ENCODE results near the gene EIF5.

EIF5 gene

GRCh38 chr14:103370087-103370486 lies 36.0 kb downstream of the EIF5 start:
- no peak for DNase-seq (ENCODE audit: low read depth in 2 of 2)

- no peak for DNase-seq (ENCODE audit: low read depth in 2 of 2)
Measured at GRCh38 chr14:103372017-103372416, 38.0 kb downstream of the EIF5 start.

GRCh38 chr14:103372552-103373304 lies 38.7 kb downstream of the EIF5 start:
- DNase-seq (ENCODE audit: low read depth in 2 of 2) = peak in 1 of 2 donors; percentile 23

GRCh38 chr14:103374121-103374520 lies 40.1 kb downstream of the EIF5 start:
- no peak for DNase-seq (ENCODE audit: low read depth in 2 of 2)

GRCh38 chr14:103377522-103378037 lies 43.5 kb downstream of the EIF5 start:
- no peak for DNase-seq (ENCODE audit: low read depth in 2 of 2)

GRCh38 chr14:103378038-103378854 lies 44.2 kb downstream of the EIF5 start:
- DNase-seq (ENCODE audit: low read depth in 2 of 2) = no peak

GRCh38 chr14:103380719-103381377 lies 46.8 kb downstream of the EIF5 start:
- DNase-seq (ENCODE audit: low read depth in 2 of 2) = no peak

- no peak for DNase-seq (ENCODE audit: low read depth in 2 of 2)
Measured at GRCh38 chr14:103382376-103382775, 48.3 kb downstream of the EIF5 start.

- DNase-seq (ENCODE audit: low read depth in 2 of 2) = no peak
Measured at GRCh38 chr14:103384450-103385151, 50.6 kb downstream of the EIF5 start.

GRCh38 chr14:103385152-103385928 lies 51.3 kb downstream of the EIF5 start, which contains the start of gene MARK3:
Gene MARK3 (plus strand): TSS chr14:103385415. CDS start chr14:103386030, 615 bp downstream.
- DNase-seq (ENCODE audit: low read depth in 2 of 2) = peak; percentile 95 to 97

- peak in 1 of 2 donors; percentile 24 for DNase-seq (ENCODE audit: low read depth in 2 of 2)
Measured at GRCh38 chr14:103385929-103386712, 52.1 kb downstream of the EIF5 start.

GRCh38 chr14:103386713-103387329 lies 52.8 kb downstream of the EIF5 start:
- DNase-seq (ENCODE audit: low read depth in 2 of 2) = no peak

GRCh38 chr14:103388664-103389063 lies 54.6 kb downstream of the EIF5 start:
- DNase-seq (ENCODE audit: low read depth in 2 of 2) = no peak

- DNase-seq (ENCODE audit: low read depth in 2 of 2) = no peak
Measured at GRCh38 chr14:103390605-103391004, 56.6 kb downstream of the EIF5 start.

- DNase-seq (ENCODE audit: low read depth in 2 of 2) = peak in 1 of 2 donors; percentile 23
Measured at GRCh38 chr14:103391048-103391447, 57.0 kb downstream of the EIF5 start.

GRCh38 chr14:103392106-103392505 lies 58.1 kb downstream of the EIF5 start:
- no peak for DNase-seq (ENCODE audit: low read depth in 2 of 2)

- no peak for DNase-seq (ENCODE audit: low read depth in 2 of 2)
Measured at GRCh38 chr14:103392572-103392971, 58.5 kb downstream of the EIF5 start.

GRCh38 chr14:103393070-103393469 lies 59.0 kb downstream of the EIF5 start:
- no peak for DNase-seq (ENCODE audit: low read depth in 2 of 2)
